Lower lobe of right lung (tissue), 2 donors: ENCODE data around the gene HEATR3. TPM values are rescaled to one million over a fixed set of nuclear protein-coding genes. Genes with fewer than 3 reads are reported as not detected.

Source experiments
- ATAC-seq, 2 donors: fragments of 200-7000 bp; cut with Tn5 transposase; one replicate each; pipeline ENCODE4 v1.9.1; 2020 to 2022; ENCODE audit warnings: mild to moderate bottlenecking in 2 of 2, moderate library complexity in 2 of 2
- DNase-seq: peaks from one replicate; pipeline ENCODE4 v3.0.0-alpha.2; 2020
- H3K27ac ChIP-seq: fragments of 200-600 bp; one replicate; pipeline ENCODE4 v1.8.0; 2022
- H3K27me3 ChIP-seq: fragments of 200-600 bp; one replicate; pipeline ENCODE4 v1.8.0; 2022; ENCODE audit warnings: low read depth
- H3K36me3 ChIP-seq: fragments of 200-600 bp; one replicate; pipeline ENCODE4 v1.8.0; 2022; ENCODE audit warnings: mild to moderate bottlenecking
- H3K4me1 ChIP-seq: fragments of 200-600 bp; one replicate; pipeline ENCODE4 v1.8.0; 2022
- H3K4me3 ChIP-seq: fragments of 200-600 bp; one replicate; pipeline ENCODE4 v1.8.0; 2022; ENCODE audit warnings: mild to moderate bottlenecking
- H3K9me3 ChIP-seq: fragments of 200-600 bp; one replicate; pipeline ENCODE4 v1.8.0; 2022
- CTCF ChIP-seq: fragments of 200-600 bp; IDR thresholded peaks from one replicate; pipeline ENCODE4 v1.8.0; 2022; ENCODE audit warnings: antibody characterized with exemption, mild to moderate bottlenecking
- intact Hi-C: fragments of 100-400 bp; cut with DNase I; formaldehyde crosslinking; loops from one replicate; pipeline ENCODE4 v1.11.0; 2022
- total RNA-seq: library from RNA; stranded (reverse); fragmentation: NEBNext Ultra II Directional; extraction: Animal tissue kit (Norgen Biotek cat#: 25700); gene quantifications from one replicate; pipeline ENCODE4 v1.2.1, GENCODE V29; 2021
- donor health status: DM: no; HTN: yes; CAD: no; lungs with severe emphysema.

The HEATR3 gene
- total RNA-seq, 1 donor from 2014 or later: 22.8 TPM

DNA sequence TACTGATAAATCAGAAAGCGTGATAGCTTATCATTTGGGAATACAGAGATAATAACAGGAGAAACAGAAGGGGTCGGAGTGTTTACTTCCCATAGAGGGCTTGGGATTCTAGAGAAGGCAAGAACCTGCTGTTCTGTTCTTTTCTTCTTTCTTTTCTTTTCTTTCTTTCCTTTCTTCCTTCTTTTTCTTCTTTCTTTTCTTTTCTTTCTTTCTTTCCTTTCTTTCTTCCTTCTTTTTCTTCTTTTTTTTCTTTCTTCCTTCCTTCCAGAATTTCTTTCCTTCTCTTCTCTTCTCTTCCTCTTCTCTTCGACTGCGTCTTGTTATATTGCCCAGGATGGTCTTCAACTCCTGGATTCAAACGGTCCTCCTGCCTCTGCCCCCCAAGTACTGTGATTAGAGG is 22.4 kb upstream of the HEATR3 start:
- no peak for DNase-seq
- Histone ChIP-seq H3K4me1 (peaks cover 23% of the 10 kb centered on the region), H3K36me3 (no peaks in the 10 kb centered on the region), H3K9me3 (no peaks in the 10 kb centered on the region), H3K4me3 (no peak overlapping the region), H3K27me3 (no peaks in the 10 kb centered on the region), H3K27ac (no peak overlapping the region)
- intact Hi-C loops: no loop called here
- no peak for TF ChIP-seq CTCF
- ATAC-seq: no peak

GRCh38 chr16:50045412-50045811 is 20.4 kb upstream of the HEATR3 start:
- Histone ChIP-seq H3K36me3 (no peaks in the 10 kb centered on the region), H3K4me3 (no peak overlapping the region), H3K4me1 (peaks cover 2% of the 10 kb centered on the region), H3K27me3 (no peaks in the 10 kb centered on the region), H3K9me3 (no peaks in the 10 kb centered on the region), H3K27ac (no peak overlapping the region)
- TF ChIP-seq CTCF: no peak
- ATAC-seq: no peak
- DNase-seq: no peak
- intact Hi-C loops: no loop called here

GRCh38 chr16:50046853-50047252 is 18.9 kb upstream of the HEATR3 start:
- no peak for TF ChIP-seq CTCF
- H3K27ac ChIP-seq: no peak overlapping the region
- H3K36me3 ChIP-seq: no peaks in the 10 kb centered on the region
- ATAC-seq (no peak), DNase-seq (no peak)
- no peaks in the 10 kb centered on the region for H3K27me3 ChIP-seq
- no peak overlapping the region for H3K4me3 ChIP-seq
- H3K4me1 ChIP-seq: no peaks in the 10 kb centered on the region
- no peaks in the 10 kb centered on the region for H3K9me3 ChIP-seq
- intact Hi-C loops: no loop called here

GRCh38 chr16:50047864-50048263 is 17.9 kb upstream of the HEATR3 start:
- DNase-seq (no peak), ATAC-seq (no peak)
- intact Hi-C loops: no loop called here
- TF ChIP-seq CTCF: no peak
- Histone ChIP-seq H3K9me3 (no peaks in the 10 kb centered on the region), H3K27ac (no peak overlapping the region), H3K36me3 (no peaks in the 10 kb centered on the region), H3K4me3 (no peak overlapping the region), H3K27me3 (no peaks in the 10 kb centered on the region), H3K4me1 (no peaks in the 10 kb centered on the region)

GRCh38 chr16:50050802-50051201 is 15.0 kb upstream of the HEATR3 start:
- Histone ChIP-seq H3K4me3 (no peak overlapping the region), H3K9me3 (peaks cover 3% of the 10 kb centered on the region), H3K4me1 (no peaks in the 10 kb centered on the region), H3K27ac (no peak overlapping the region), H3K36me3 (no peaks in the 10 kb centered on the region), H3K27me3 (no peaks in the 10 kb centered on the region)
- intact Hi-C loops: no loop called here
- ATAC-seq (no peak), DNase-seq (no peak)
- no peak for TF ChIP-seq CTCF

DNA sequence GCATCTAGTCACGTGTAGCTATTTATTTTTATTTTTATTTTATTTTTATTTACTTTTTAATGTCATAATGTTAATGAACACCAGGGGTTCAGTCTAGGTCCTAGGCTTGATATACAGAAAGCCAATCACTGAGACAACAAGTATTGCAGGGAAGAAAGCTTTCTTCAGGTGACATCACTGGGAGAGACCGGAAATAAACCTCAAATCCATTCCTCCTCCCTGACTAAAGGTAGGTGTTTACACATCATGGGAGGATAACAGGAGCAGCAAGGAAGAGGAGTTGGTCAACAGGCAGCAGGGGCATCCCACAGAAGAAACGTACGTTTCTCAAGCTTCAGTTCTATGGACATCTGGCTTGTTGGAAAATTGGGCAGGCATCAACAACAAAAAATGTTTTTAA is 9.5 kb upstream of the HEATR3 start:
- Histone ChIP-seq H3K27ac (no peak overlapping the region), H3K36me3 (no peaks in the 10 kb centered on the region), H3K4me1 (no peaks in the 10 kb centered on the region), H3K4me3 (no peak overlapping the region), H3K27me3 (no peaks in the 10 kb centered on the region), H3K9me3 (peaks cover 12% of the 10 kb centered on the region)
- intact Hi-C loops: no loop called here
- no peak for DNase-seq
- no peak for ATAC-seq
- TF ChIP-seq CTCF: no peak
